MCF 10A (cell line): ENCODE data around the gene UBE2N. TPM values are rescaled to one million over a fixed set of nuclear protein-coding genes. Genes with fewer than 3 reads are reported as not detected.
A peak's percentile ranks its signal among the peaks of the same experiment; 100 is the strongest.

Source experiments
- Bru-seq: library from RNA; stranded (reverse); fragments of 400-500 nt; gene quantifications from one replicate; lab custom pipeline; 2021; lab: Mats Ljungman, UMichigan
- BruChase-seq, 2 experiments: library from RNA; stranded (reverse); fragments of 400-500 nt; gene quantifications; one replicate each; lab custom pipeline; 2021; lab: Mats Ljungman, UMichigan
- BruUV-seq: library from RNA; stranded (reverse); fragments of 400-500 nt; replicated peaks from 2 replicates; lab custom pipeline; 2021; lab: Mats Ljungman, UMichigan
- CTCF ChIA-PET: fragments of 300-600 bp; sonication (Branson Sonifier 250); formaldehyde crosslinking; extraction: SDS; loops from one replicate; lab custom pipeline; 2021; ENCODE audit warnings: antibody characterized with exemption, inconsistent platforms; lab: Yijun Ruan, JAX
- POLR2A ChIA-PET: fragments of 300-600, 350-650 bp; sonication (Branson Sonifier 250); formaldehyde crosslinking; extraction: SDS; loops from one replicate; lab custom pipeline; 2020; ENCODE audit warnings: antibody characterized with exemption, inconsistent platforms; lab: Yijun Ruan, JAX
- DNase-seq: peaks from one replicate; pipeline ENCODE4 v3.0.0-alpha.2; 2018; ENCODE audit not compliant: unreplicated experiment
- H3K27ac Mint-ChIP-seq: one replicate; pipeline ENCODE4 v1.8.0; 2022; ENCODE audit warnings: mild to moderate bottlenecking, low read depth, mixed read lengths; ENCODE audit not compliant: unreplicated experiment
- H3K27me3 Mint-ChIP-seq: one replicate; pipeline ENCODE4 v1.8.0; 2022; ENCODE audit warnings: mixed read lengths; ENCODE audit not compliant: insufficient read depth, unreplicated experiment
- H3K36me3 Mint-ChIP-seq: one replicate; pipeline ENCODE4 v1.8.0; 2022; ENCODE audit warnings: mild to moderate bottlenecking, moderate library complexity, mixed read lengths; ENCODE audit not compliant: insufficient read depth, unreplicated experiment
- H3K4me1 Mint-ChIP-seq: one replicate; pipeline ENCODE4 v1.8.0; 2022; ENCODE audit warnings: mixed read lengths; ENCODE audit not compliant: insufficient read depth, unreplicated experiment
- H3K4me3 Mint-ChIP-seq: one replicate; pipeline ENCODE4 v1.8.0; 2022; ENCODE audit warnings: mild to moderate bottlenecking, moderate library complexity, mixed read lengths; ENCODE audit not compliant: unreplicated experiment
- H3K9me3 Mint-ChIP-seq: one replicate; pipeline ENCODE4 v1.8.0; 2022; ENCODE audit warnings: mixed read lengths; ENCODE audit not compliant: unreplicated experiment
- intact Hi-C: fragments of 100-400 bp; cut with micrococcal nuclease; formaldehyde crosslinking; loops from 2 replicates; pipeline ENCODE4 v1.14.1; 2022
- long read RNA-seq: library from polyadenylated mRNA; stranded (forward); transcript quantifications from one replicate; pipeline ENCODE4 v2.0.0, GENCODE V29; 2022
- total RNA-seq: library from RNA; stranded (reverse); gene quantifications from 2 replicates; pipeline ENCODE4 v1.2.3, GENCODE V29; 2022
- TF ChIP-seq, protein P1 (sequence below): fragments of 200-600 bp; IDR thresholded peaks from one replicate; pipeline ENCODE4 v1.8.0; 2022; ENCODE audit warnings: antibody characterized with exemption, mild to moderate bottlenecking; ENCODE audit not compliant: unreplicated experiment

UBE2N gene, protein sequence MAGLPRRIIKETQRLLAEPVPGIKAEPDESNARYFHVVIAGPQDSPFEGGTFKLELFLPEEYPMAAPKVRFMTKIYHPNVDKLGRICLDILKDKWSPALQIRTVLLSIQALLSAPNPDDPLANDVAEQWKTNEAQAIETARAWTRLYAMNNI
- total RNA-seq: 144 and 164 TPM in 2 replicates
- Bru-seq, nascent RNA: percentile 94 among the genes with signal in this experiment
- BruChase-seq, experiment 1, labeled RNA remaining after a 6-hour chase: percentile 94 among the genes with signal in this experiment
- BruChase-seq, experiment 2, labeled RNA remaining after a 2-hour chase: percentile 92 among the genes with signal in this experiment
- long read RNA-seq, full-length matches to known transcripts: 285 of 300 reads
- long read RNA-seq, partial matches to known transcripts: 3 of 300 reads
- long read RNA-seq, other reads (novel, unspliced or antisense): 12 of 300 reads

DNA sequence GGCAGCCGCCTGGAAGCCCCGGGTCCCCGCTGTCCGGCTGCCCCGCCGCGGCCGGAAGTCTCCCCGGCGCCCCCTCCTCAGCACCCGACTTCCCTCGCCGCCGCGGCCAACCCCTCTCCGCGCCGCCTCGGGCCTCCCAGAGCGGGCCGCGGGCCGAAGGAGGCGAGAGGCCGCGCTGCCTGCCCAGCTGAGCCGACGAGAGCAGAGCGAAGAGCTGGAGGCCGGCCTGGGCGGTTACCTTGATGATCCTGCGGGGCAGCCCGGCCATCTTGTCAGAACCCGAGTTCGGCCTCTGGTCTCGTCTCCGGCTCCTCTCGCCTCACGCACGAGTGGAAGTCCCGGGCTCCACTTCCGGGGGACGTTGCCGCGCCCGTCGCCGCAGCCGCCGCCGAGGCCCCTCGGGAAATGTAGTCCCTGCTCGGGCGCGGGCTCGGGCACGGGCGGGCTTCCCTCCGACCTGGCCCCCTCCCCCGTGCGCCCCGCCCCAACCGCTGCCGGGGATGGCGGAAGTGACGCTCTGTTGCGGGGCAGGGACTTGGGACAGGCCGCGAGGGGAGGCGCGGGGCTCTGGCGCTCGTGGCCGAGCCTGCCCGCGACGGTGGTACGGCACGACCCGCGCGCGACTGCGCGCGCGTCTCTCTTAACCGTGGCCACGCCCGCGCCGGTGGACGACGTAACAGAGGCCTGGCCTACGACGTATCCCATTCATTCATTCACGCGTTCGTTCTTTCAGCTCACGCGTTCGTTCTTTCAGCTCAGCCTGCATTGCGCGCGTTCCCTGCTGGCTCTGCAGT, at the start of gene UBE2N:
TSS of gene UBE2N (minus strand) at position 331 of the 794 bp plus-strand sequence. CDS start at position 268, 63 bp downstream.
- intact Hi-C loops: no loop called here
- peak; percentile 93 for DNase-seq
- H3K4me1 Mint-ChIP-seq: peaks cover 41% of the 10 kb centered on the region

DNA sequence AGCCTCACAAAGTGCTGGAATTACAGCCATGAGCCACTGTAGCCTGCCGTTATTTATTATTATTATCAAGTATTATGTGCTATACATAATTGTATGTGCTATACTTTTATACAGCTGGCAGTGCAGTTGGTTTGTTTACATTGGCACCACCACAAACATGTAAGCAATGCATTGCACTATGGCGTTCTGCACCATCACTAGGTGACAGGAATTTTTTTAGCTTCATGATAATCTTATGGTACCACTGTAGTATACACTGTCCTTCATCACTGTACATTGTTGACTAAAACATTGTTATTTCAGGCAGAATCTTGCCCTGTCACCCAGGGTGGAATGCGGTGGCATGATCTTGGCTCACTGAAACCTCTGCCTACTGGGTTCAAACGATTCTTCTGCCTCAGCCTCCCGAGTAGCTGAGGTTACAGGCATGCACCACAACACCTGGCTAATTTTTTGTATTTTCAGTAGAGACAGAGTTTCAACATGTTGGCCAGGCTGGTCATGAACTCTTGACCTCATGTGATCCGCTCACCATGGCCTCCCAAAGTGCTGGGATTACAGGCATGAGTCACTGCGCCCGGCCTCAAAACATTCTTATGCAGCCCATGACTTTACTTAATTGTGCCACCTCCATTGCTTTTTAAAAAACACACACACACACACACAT, 42.7 kb upstream of the UBE2N start:
- Mint-ChIP-seq H3K9me3 (no peaks in the 10 kb centered on the region), H3K4me3 (no peak overlapping the region), H3K36me3 (peaks cover 38% of the 10 kb centered on the region), H3K27ac (no peak overlapping the region), H3K4me1 (peaks cover 4% of the 10 kb centered on the region), H3K27me3 (no peaks in the 10 kb centered on the region)
- TF ChIP-seq, protein P1, sequence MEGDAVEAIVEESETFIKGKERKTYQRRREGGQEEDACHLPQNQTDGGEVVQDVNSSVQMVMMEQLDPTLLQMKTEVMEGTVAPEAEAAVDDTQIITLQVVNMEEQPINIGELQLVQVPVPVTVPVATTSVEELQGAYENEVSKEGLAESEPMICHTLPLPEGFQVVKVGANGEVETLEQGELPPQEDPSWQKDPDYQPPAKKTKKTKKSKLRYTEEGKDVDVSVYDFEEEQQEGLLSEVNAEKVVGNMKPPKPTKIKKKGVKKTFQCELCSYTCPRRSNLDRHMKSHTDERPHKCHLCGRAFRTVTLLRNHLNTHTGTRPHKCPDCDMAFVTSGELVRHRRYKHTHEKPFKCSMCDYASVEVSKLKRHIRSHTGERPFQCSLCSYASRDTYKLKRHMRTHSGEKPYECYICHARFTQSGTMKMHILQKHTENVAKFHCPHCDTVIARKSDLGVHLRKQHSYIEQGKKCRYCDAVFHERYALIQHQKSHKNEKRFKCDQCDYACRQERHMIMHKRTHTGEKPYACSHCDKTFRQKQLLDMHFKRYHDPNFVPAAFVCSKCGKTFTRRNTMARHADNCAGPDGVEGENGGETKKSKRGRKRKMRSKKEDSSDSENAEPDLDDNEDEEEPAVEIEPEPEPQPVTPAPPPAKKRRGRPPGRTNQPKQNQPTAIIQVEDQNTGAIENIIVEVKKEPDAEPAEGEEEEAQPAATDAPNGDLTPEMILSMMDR: no peak
- ChIA-PET CTCF (interaction anchor here (0.8 to 1.6 kb wide), 7 partner anchors 12 to 617 kb away, joined by 3 to 5 read pairs (median 3); partner anchors contain the start of gene MRPL42), POLR2A (interaction anchor here (0.6 to 2.0 kb wide), 2 partner anchors 17 to 619 kb away, joined by 3 to 9 read pairs; partner anchors contain the start of gene MRPL42)
- intact Hi-C loops: no loop called here
- no TSS peak for BruUV-seq
- DNase-seq: peak; percentile 72

More for the DNA sequence above, at the start of gene UBE2N:
- H3K27me3 Mint-ChIP-seq: no peaks in the 10 kb centered on the region
- CTCF ChIA-PET: interaction anchor here (0.7 to 2.1 kb wide), 6 partner anchors 12 to 499 kb away, joined by 3 to 7 read pairs (median 4); partner anchors contain the start of gene MRPL42
- TF ChIP-seq, protein P1: no peak
- no peaks in the 10 kb centered on the region for H3K36me3 Mint-ChIP-seq
- H3K9me3 Mint-ChIP-seq: no peaks in the 10 kb centered on the region
- H3K4me3 Mint-ChIP-seq: peak within 1 kb of the TSS; percentile 99
- H3K27ac Mint-ChIP-seq: peak within 1 kb of the TSS; percentile 98
- POLR2A ChIA-PET: interaction anchor here (0.5 to 2.1 kb wide), 24 partner anchors 8 to 1898 kb away, joined by 3 to 17 read pairs (median 4); partner anchors contain the start of gene MRPL42
- BruUV-seq: no TSS peak

DNA sequence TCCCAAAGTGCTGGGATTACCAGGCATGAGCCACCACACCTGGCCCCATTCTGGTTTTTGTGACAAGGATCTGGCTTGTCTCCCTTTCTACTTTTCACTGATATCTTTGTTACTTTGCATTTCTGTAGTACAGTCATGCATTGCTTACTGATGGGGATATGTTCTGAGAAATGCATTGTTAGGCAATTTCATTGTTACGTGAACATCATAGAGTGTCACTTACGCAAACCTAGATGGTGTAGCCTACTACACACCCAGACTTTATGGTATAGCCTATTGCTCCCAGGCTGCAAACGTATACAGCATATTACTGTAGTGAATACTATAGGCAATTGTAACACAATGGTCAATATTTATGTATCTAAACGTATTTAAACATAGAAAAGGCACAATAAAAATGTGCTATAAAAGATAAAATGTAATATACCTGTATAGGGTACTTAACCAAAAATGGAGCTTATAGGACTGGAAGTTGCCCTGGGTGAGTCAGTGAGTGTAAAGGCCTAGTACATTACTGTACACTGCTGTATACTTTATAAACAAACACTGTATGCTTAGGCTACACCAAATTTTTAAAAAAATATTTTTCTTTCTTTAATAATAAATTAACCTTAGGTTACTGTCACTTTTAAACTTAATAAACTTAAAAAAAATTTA, 41.5 kb upstream of the UBE2N start:
- ChIA-PET POLR2A (interaction anchor here (0.6 to 2.0 kb wide), 4 partner anchors 16 to 618 kb away, joined by 3 to 9 read pairs (median 4); partner anchors contain the start of gene MRPL42), CTCF (interaction anchor here (0.8 to 1.2 kb wide), 5 partner anchors 11 to 619 kb away, joined by 3 to 5 read pairs (median 5); no protein-coding TSS in a partner anchor)
- BruUV-seq: no TSS peak
- H3K36me3 Mint-ChIP-seq: peaks cover 28% of the 10 kb centered on the region
- H3K9me3 Mint-ChIP-seq: no peaks in the 10 kb centered on the region
- peaks cover 4% of the 10 kb centered on the region for H3K4me1 Mint-ChIP-seq
- DNase-seq: peak; percentile 14
- no peak overlapping the region for H3K4me3 Mint-ChIP-seq
- H3K27ac Mint-ChIP-seq: no peak overlapping the region
- intact Hi-C loops: no loop called here
- TF ChIP-seq, protein P1: no peak
- no peaks in the 10 kb centered on the region for H3K27me3 Mint-ChIP-seq
